ENCODE measurements around the gene WWC2.
A peak's percentile ranks its signal among the peaks of the same experiment; 100 is the strongest.

Gene WWC2

GRCh38 chr4:183082053-183082452 lies 17.0 kb upstream of the WWC2 start:
- TF ChIP-seq REST (IDR thresholded peaks at IDR 0.05; ENCODE audit: insufficient replicate concordance, low read depth), result no peak
- TF ChIP-seq CTCF (IDR thresholded peaks at IDR 0.05; ENCODE audit: insufficient read depth, low read length), result no peak
- no peak overlapping the region for H3K27ac ChIP-seq (replicated peaks)
- no peak for DNase-seq (ENCODE audit: low read depth in 1 of 2, low spot score in 1 of 2)
- no peaks in the 10 kb centered on the region for H3K27me3 ChIP-seq (ENCODE audit: insufficient read depth, poor library complexity, severe bottlenecking)
- no peak overlapping the region for H3K4me3 ChIP-seq (replicated peaks; ENCODE audit: insufficient read depth, low read length)

- DNase-seq (ENCODE audit: low read depth in 1 of 2, low spot score in 1 of 2), result no peak
- TF ChIP-seq SPI1 (IDR thresholded peaks at IDR 0.05; ENCODE audit: borderline replicate concordance, low read depth) (peak; percentile 57), REST (IDR thresholded peaks at IDR 0.05; ENCODE audit: insufficient replicate concordance, low read depth) (no peak)
- H3K27me3 ChIP-seq (ENCODE audit: insufficient read depth, poor library complexity, severe bottlenecking), result peaks cover 20% of the 10 kb centered on the region
- no peak overlapping the region for H3K4me3 ChIP-seq (replicated peaks; ENCODE audit: insufficient read depth, low read length)
- no peak overlapping the region for H3K27ac ChIP-seq (replicated peaks)
Observed at GRCh38 chr4:183094393-183095198, 4.5 kb upstream of the WWC2 start.

GRCh38 chr4:183095199-183095512 lies 3.9 kb upstream of the WWC2 start:
- Histone ChIP-seq H3K4me3 (replicated peaks; ENCODE audit: insufficient read depth, low read length) (no peak overlapping the region), H3K27me3 (ENCODE audit: insufficient read depth, poor library complexity, severe bottlenecking) (peaks cover 25% of the 10 kb centered on the region), H3K27ac (replicated peaks) (no peak overlapping the region)
- DNase-seq (ENCODE audit: low read depth in 1 of 2, low spot score in 1 of 2), result no peak
- no peak for TF ChIP-seq POLR2AphosphoS5 (IDR thresholded peaks at IDR 0.05; ENCODE audit: low read depth)
- TF ChIP-seq CTCF (IDR thresholded peaks at IDR 0.05; ENCODE audit: insufficient read depth, low read length), result no peak
- TF ChIP-seq SPI1 (IDR thresholded peaks at IDR 0.05; ENCODE audit: borderline replicate concordance, low read depth), result no peak
- no peak for TF ChIP-seq REST (IDR thresholded peaks at IDR 0.05; ENCODE audit: insufficient replicate concordance, low read depth)
- TF ChIP-seq GABPA (IDR thresholded peaks at IDR 0.05; ENCODE audit: low read depth), result no peak

All from HL-60 (cell line).